Body of pancreas (tissue), 4 donors: ENCODE data around the gene DLG2. TPM values are rescaled to one million over a fixed set of nuclear protein-coding genes. Genes with fewer than 3 reads are reported as not detected.

Source experiments
- ATAC-seq: fragments of 150-250 bp; one replicate; pipeline ENCODE4 v1.9.1; 2016
- DNase-seq, 4 donors: peaks; one replicate each; pipeline ENCODE4 v3.0.0-alpha.2; 2019
- H3K27ac ChIP-seq, 4 donors: fragments of 200-600 bp; sonication (generic); 1 replicate in 3 of 4; 2 replicates in 1 of 4; pipeline versions ENCODE4 v1.5.1 to v1.6.1; 2016 to 2019; ENCODE audit warnings: mild to moderate bottlenecking in 1 of 4, mixed read lengths in 1 of 4, moderate library complexity in 1 of 4
- H3K27me3 ChIP-seq, 2 donors: fragments of 200-600 bp; sonication (generic); one replicate each; pipeline ENCODE4 v1.6.0; 2016; ENCODE audit warnings: mild to moderate bottlenecking in 1 of 2
- H3K36me3 ChIP-seq, 2 donors: fragments of 200-600 bp; sonication (generic); replicated peaks in 1 of 2; 2 replicates each; pipeline ENCODE4 v1.5.1; 2016; ENCODE audit warnings: low read depth in 2 of 2; ENCODE audit not compliant: insufficient read depth in 1 of 2
- H3K4me1 ChIP-seq: fragments of 200-600 bp; sonication (generic); one replicate; pipeline ENCODE4 v1.6.0; 2016
- H3K4me3 ChIP-seq, 2 donors: fragments of 200-600 bp; sonication (generic); 1 replicate in 1 of 2; 2 replicates in 1 of 2; pipeline ENCODE4 v1.5.1; 2016 to 2019
- H3K9me3 ChIP-seq, 3 donors: fragments of 200-600 bp; sonication (generic); 1 replicate in 2 of 3; 2 replicates in 1 of 3; pipeline ENCODE4 v1.5.1; 2016
- CTCF ChIP-seq, 7 experiments: fragments of 450-650 bp in 4 of 7; fragments of 200-600 bp in 3 of 7; sonication (generic) in 3 of 7; IDR thresholded peaks; one replicate each; pipeline ENCODE4 v1.5.1; 2016 to 2019; ENCODE audit warnings: antibody characterized with exemption in 7 of 7
- POLR2A ChIP-seq, 3 donors: fragments of 450-650 bp; IDR thresholded peaks; one replicate each; pipeline ENCODE4 v1.6.1; 2016; ENCODE audit warnings: antibody characterized with exemption in 3 of 3, mild to moderate bottlenecking in 2 of 3
- WGBS, 2 donors: methylation state at CpG; one replicate each; pipeline ENCODE4 v1.1.5; 2017; 5-methylcytosine and 5-hydroxymethylcytosine counted together
- intact Hi-C: fragments of 100-400 bp; cut with DNase I; formaldehyde crosslinking; loops from one replicate; pipeline ENCODE4 v1.15.1; 2023
- total RNA-seq, 2 donors: library from RNA; depleted of rRNA; stranded (reverse); fragments of >200 nt; gene quantifications; one replicate each; pipeline ENCODE4 v1.1.0, GENCODE V29; 2016

Gene DLG2
- total RNA-seq, 2 donors from 2014 or later, result 6.0 to 13.2 TPM

- H3K27ac ChIP-seq, result no peak overlapping the region
- no peaks in the 10 kb centered on the region for H3K9me3 ChIP-seq
- no peaks in the 10 kb centered on the region for H3K36me3 ChIP-seq
- 51 to 55% methylated on average over 7 of the region's 7 CpGs for WGBS, 2 donors
- TF ChIP-seq POLR2A (IDR thresholded peaks at IDR 0.05) (no peak), CTCF (IDR thresholded peaks at IDR 0.05) (no peak)
- intact Hi-C loops, result no loop called here
- no peaks in the 10 kb centered on the region for H3K4me1 ChIP-seq
- DNase-seq (no peak), ATAC-seq (no peak)
- no peaks in the 10 kb centered on the region for H3K27me3 ChIP-seq
- H3K4me3 ChIP-seq, result no peak overlapping the region
These were observed 1803.6 kb downstream of the DLG2 start for GRCh38 chr11:83823461-83824025.

DNA sequence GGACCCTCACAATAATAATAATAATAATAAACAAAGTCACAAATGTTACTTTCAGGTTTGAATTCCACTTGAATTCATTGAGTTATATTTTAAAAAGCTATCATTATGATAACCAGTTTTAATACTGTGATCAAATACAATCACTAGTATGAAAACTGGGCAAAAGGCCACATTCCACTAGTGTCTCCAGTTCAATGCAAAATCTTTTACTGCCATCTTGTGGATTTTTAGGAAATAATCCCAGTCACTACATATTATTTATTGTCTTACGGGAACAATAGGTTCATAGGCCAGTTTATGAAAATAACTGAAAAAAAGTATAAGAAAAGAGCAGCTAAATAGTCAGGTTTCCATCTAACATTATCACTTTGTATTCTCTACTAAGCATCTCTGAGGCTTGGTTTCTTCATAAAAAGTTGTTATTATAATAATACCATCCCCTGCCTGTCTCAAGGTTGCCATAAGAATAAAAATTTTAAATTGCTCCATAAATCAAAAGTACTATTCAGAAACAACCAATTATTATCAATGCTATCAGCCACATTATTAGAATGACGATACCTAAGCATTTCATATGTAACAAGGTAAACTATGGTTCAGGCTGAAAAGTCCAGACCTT lies 1807.1 kb downstream of the DLG2 start:
- Histone ChIP-seq H3K4me1 (no peaks in the 10 kb centered on the region), H3K27me3 (no peaks in the 10 kb centered on the region), H3K4me3 (no peak overlapping the region), H3K27ac (no peak overlapping the region), H3K36me3 (no peaks in the 10 kb centered on the region), H3K9me3 (no peaks in the 10 kb centered on the region)
- intact Hi-C loops, result no loop called here
- peak; percentile 77 for ATAC-seq
- 9 to 12% methylated on average over 2 of the region's 2 CpGs for WGBS, 2 donors
- DNase-seq, result peak; percentile 15 to 59 (median 44)
- TF ChIP-seq CTCF (IDR thresholded peaks at IDR 0.05), result peak in 6 of 7 experiments; percentile 56 to 88 (median 80)
- TF ChIP-seq POLR2A (IDR thresholded peaks at IDR 0.05), result no peak

DNA sequence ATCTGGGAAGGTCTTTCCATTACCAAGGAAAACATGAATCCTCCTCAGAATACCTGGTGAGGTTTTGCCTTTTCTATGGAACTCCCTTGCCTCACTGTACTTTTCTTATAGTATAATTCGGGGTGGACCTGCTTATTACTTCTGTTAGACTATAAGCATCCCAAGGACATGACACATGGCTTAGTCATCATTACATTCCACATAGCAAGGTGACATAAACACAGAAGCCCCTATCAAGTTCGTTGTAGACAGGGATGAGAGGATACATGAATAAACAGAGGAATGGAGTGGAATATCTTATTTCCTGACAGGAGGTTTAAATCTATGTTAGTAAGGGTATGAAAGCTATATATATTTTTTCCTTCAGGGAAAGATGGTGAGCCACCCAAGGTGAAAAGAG lies 1808.8 kb downstream of the DLG2 start:
- intact Hi-C loops, result no loop called here
- ATAC-seq, result no peak
- TF ChIP-seq POLR2A (IDR thresholded peaks at IDR 0.05) (no peak), CTCF (IDR thresholded peaks at IDR 0.05) (no peak)
- Histone ChIP-seq H3K27ac (no peak overlapping the region), H3K9me3 (no peaks in the 10 kb centered on the region), H3K36me3 (no peaks in the 10 kb centered on the region), H3K4me3 (no peak overlapping the region), H3K4me1 (no peaks in the 10 kb centered on the region), H3K27me3 (no peaks in the 10 kb centered on the region)
- no peak for DNase-seq
- 26 to 38% methylated on average over 2 of the region's 2 CpGs for WGBS, 2 donors

- no peak for ATAC-seq
- intact Hi-C loops, result no loop called here
- no peaks in the 10 kb centered on the region for H3K27me3 ChIP-seq
These were observed 1810.5 kb downstream of the DLG2 start for GRCh38 chr11:83816572-83817187.

More at GRCh38 chr11:83816572-83817187, 1810.5 kb downstream of the DLG2 start:
- Histone ChIP-seq H3K4me3 (no peak overlapping the region), H3K27ac (no peak overlapping the region), H3K36me3 (no peaks in the 10 kb centered on the region), H3K4me1 (no peaks in the 10 kb centered on the region), H3K9me3 (no peaks in the 10 kb centered on the region)
- TF ChIP-seq CTCF (IDR thresholded peaks at IDR 0.05), result peak in 6 of 7 experiments; percentile 52 to 64 (median 56)
- TF ChIP-seq POLR2A (IDR thresholded peaks at IDR 0.05), result no peak
- 41 to 47% methylated on average over 2 of the region's 2 CpGs for WGBS, 2 donors
- DNase-seq, result no peak
